Adrenal gland (tissue), 12 donors: ENCODE data around the gene LYZL2. TPM values are rescaled to one million over a fixed set of nuclear protein-coding genes. Genes with fewer than 3 reads are reported as not detected.
"Not testable (repeated sequence)": the region's sequence is repeated elsewhere in the genome, so short reads cannot be mapped to it uniquely, and the experiment has no call there.

Source experiments
- DNase-seq, 7 donors: peaks; one replicate each; pipeline ENCODE4 v3.0.0-alpha.2; 2019 to 2020
- H3K27ac ChIP-seq, 5 donors: fragments of 200-600 bp; sonication (generic) in 4 of 5; 1 replicate in 3 of 5; 2 replicates in 2 of 5; pipeline versions ENCODE4 v1.5.1 to v1.8.0; 2016 to 2020; ENCODE audit warnings: mild to moderate bottlenecking in 1 of 5
- H3K27me3 ChIP-seq: fragments of 200-600 bp; 2 replicates; pipeline ENCODE4 v1.8.0; 2021
- H3K36me3 ChIP-seq, 2 donors: fragments of 200-600 bp; replicated peaks in 1 of 2; 1 replicate in 1 of 2; 2 replicates in 1 of 2; pipeline versions ENCODE4 v1.5.1 to v1.8.0; 2018 to 2022
- H3K4me1 ChIP-seq, 2 donors: fragments of 200-600 bp; replicated peaks in 1 of 2; 1 replicate in 1 of 2; 2 replicates in 1 of 2; pipeline versions ENCODE4 v1.5.1 to v1.8.0; 2018 to 2021
- H3K4me3 ChIP-seq, 4 donors: fragments of 200-600 bp; sonication (generic) in 3 of 4; one replicate each; pipeline ENCODE4 v1.5.1; 2016 to 2018
- H3K9me3 ChIP-seq, 3 donors: fragments of 200-600 bp; sonication (generic) in 1 of 3; replicated peaks in 1 of 3; 1 replicate in 2 of 3; 2 replicates in 1 of 3; pipeline versions ENCODE4 v1.5.1 to v1.8.0; 2016 to 2021
- POLR2A ChIP-seq, 2 donors: fragments of 450-650 bp; IDR thresholded peaks; one replicate each; pipeline ENCODE4 v1.6.1; 2017; ENCODE audit warnings: antibody characterized with exemption in 2 of 2, mild to moderate bottlenecking in 2 of 2, moderate library complexity in 1 of 2
- WGBS, 4 donors: extraction: QIAGEN DNeasy Blood & Tissue Kit in 2 of 4; methylation state at CpG; one replicate each; pipeline versions ENCODE4 v1.1.5 to v1.1.7; 2013 to 2017; 5-methylcytosine and 5-hydroxymethylcytosine counted together
- intact Hi-C, 2 donors: fragments of 100-400 bp; cut with DNase I; formaldehyde crosslinking; loops; one replicate each; pipeline versions ENCODE4 v1.14.1 to v1.15.0; 2022 to 2023
- polyA plus RNA-seq, 3 donors: library from polyadenylated mRNA; stranded (reverse); fragments of 200-250 nt in 2 of 3; fragments of 350-450 nt in 1 of 3; fragmentation: Illumina TruSeq in 1 of 3; extraction: RNeasy Lipid Tissue Mini Kit (QIAGEN cat#74804) in 1 of 3; gene quantifications; one replicate each; pipeline ENCODE4 v1.2.3, GENCODE V29; 2013 to 2014
- total RNA-seq, 9 donors: library from RNA; depleted of rRNA in 4 of 9; stranded (reverse); fragments of >200 nt in 4 of 9; fragments of 120-200 nt in 1 of 9; fragmentation: NEBNext Ultra II Directional in 1 of 9; extraction: Animal tissue kit (Norgen Biotek cat#: 25700) in 1 of 9; gene quantifications; one replicate each; pipeline versions ENCODE4 v1.1.0 to v1.2.4, GENCODE V29; 2013 to 2023
- TF ChIP-seq, protein P1 (sequence below), 6 experiments: fragments of 450-650 bp in 4 of 6; fragments of 200-600 bp in 2 of 6; sonication (generic) in 1 of 6; IDR thresholded peaks; 1 replicate in 5 of 6; 2 replicates in 1 of 6; pipeline versions ENCODE4 v1.5.1 to v1.8.0; 2016 to 2021; ENCODE audit warnings: antibody characterized with exemption in 6 of 6, mild to moderate bottlenecking in 2 of 6, moderate library complexity in 1 of 6
- donor health status: healthy with polysubstance abuse.
- donor health status: Bipolar disorder and iron deficiency.
- donor health status: DM: yes; HTN: yes; CAD: no.
- donor health status: DM: no; HTN: no; CAD: no.
- donor health status: DM: no; HTN: no; CAD: no.
- donor health status: DM: yes; HTN: yes; CAD: no.

The LYZL2 gene
- total and polyA plus RNA-seq, 12 donors, result 1.4 TPM; not detected in 11

GRCh38 chr10:30647089-30647488 lies 17.5 kb upstream of the LYZL2 start:
- WGBS, 4 donors, result 53 to 70% (median 68%) methylated on average over 7 to 8 of the region's 8 CpGs
- Histone ChIP-seq H3K27ac (no peak overlapping the region), H3K27me3 (no peaks in the 10 kb centered on the region), H3K4me3 (no peak overlapping the region), H3K36me3 (no peaks in the 10 kb centered on the region), H3K4me1 (no peaks in the 10 kb centered on the region), H3K9me3 (no peaks in the 10 kb centered on the region)
- intact Hi-C loops, result no loop called here
- DNase-seq, result no peak
- TF ChIP-seq, protein P1, sequence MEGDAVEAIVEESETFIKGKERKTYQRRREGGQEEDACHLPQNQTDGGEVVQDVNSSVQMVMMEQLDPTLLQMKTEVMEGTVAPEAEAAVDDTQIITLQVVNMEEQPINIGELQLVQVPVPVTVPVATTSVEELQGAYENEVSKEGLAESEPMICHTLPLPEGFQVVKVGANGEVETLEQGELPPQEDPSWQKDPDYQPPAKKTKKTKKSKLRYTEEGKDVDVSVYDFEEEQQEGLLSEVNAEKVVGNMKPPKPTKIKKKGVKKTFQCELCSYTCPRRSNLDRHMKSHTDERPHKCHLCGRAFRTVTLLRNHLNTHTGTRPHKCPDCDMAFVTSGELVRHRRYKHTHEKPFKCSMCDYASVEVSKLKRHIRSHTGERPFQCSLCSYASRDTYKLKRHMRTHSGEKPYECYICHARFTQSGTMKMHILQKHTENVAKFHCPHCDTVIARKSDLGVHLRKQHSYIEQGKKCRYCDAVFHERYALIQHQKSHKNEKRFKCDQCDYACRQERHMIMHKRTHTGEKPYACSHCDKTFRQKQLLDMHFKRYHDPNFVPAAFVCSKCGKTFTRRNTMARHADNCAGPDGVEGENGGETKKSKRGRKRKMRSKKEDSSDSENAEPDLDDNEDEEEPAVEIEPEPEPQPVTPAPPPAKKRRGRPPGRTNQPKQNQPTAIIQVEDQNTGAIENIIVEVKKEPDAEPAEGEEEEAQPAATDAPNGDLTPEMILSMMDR (IDR thresholded peaks at IDR 0.05), result no peak
- no peak for TF ChIP-seq POLR2A (IDR thresholded peaks at IDR 0.05)

GRCh38 chr10:30645340-30645827 lies 15.8 kb upstream of the LYZL2 start:
- peak; percentile 43 to 68 (median 54) for DNase-seq
- Histone ChIP-seq H3K4me3 (no peak overlapping the region), H3K4me1 (no peaks in the 10 kb centered on the region), H3K27ac (no peak overlapping the region), H3K9me3 (no peaks in the 10 kb centered on the region), H3K36me3 (no peaks in the 10 kb centered on the region), H3K27me3 (no peaks in the 10 kb centered on the region)
- intact Hi-C loops, result no loop called here
- WGBS, 4 donors, result 0 to 5% (median 3%) methylated on average over 3 to 15 of the region's 15 CpGs
- TF ChIP-seq POLR2A (IDR thresholded peaks at IDR 0.05), result no peak
- TF ChIP-seq, protein P1 (IDR thresholded peaks at IDR 0.05), result no peak

- H3K4me3 ChIP-seq, H3K27me3 ChIP-seq, H3K4me1 ChIP-seq, DNase-seq, H3K9me3 ChIP-seq, H3K36me3 ChIP-seq, intact Hi-C loops, H3K27ac ChIP-seq: not testable (repeated sequence)
- 60 to 76% (median 70%) methylated on average over 5 of the region's 5 CpGs for WGBS, 4 donors
Measured at GRCh38 chr10:30644408-30644861, 14.9 kb upstream of the LYZL2 start.

GRCh38 chr10:30643557-30644199 lies 14.1 kb upstream of the LYZL2 start:
- DNase-seq, H3K27me3 ChIP-seq, H3K9me3 ChIP-seq, intact Hi-C loops, H3K4me1 ChIP-seq, H3K36me3 ChIP-seq, H3K27ac ChIP-seq, H3K4me3 ChIP-seq: not testable (repeated sequence)
- WGBS, 4 donors, result 52 to 65% (median 61%) methylated on average over 8 to 11 of the region's 12 CpGs

GRCh38 chr10:30642856-30643255 lies 13.3 kb upstream of the LYZL2 start:
- H3K4me1 ChIP-seq, H3K9me3 ChIP-seq, H3K36me3 ChIP-seq, DNase-seq, intact Hi-C loops, H3K27ac ChIP-seq, H3K4me3 ChIP-seq, H3K27me3 ChIP-seq: not testable (repeated sequence)
- 65 to 88% (median 73%) methylated on average over 3 to 8 of the region's 13 CpGs for WGBS, 4 donors
